ENCODE data around the gene LRRN4.
A peak's percentile ranks its signal among the peaks of the same experiment; 100 is the strongest.
"Not testable (repeated sequence)": the region's sequence is repeated elsewhere in the genome, so short reads cannot be mapped to it uniquely, and the experiment has no call there.

LRRN4 gene

DNA sequence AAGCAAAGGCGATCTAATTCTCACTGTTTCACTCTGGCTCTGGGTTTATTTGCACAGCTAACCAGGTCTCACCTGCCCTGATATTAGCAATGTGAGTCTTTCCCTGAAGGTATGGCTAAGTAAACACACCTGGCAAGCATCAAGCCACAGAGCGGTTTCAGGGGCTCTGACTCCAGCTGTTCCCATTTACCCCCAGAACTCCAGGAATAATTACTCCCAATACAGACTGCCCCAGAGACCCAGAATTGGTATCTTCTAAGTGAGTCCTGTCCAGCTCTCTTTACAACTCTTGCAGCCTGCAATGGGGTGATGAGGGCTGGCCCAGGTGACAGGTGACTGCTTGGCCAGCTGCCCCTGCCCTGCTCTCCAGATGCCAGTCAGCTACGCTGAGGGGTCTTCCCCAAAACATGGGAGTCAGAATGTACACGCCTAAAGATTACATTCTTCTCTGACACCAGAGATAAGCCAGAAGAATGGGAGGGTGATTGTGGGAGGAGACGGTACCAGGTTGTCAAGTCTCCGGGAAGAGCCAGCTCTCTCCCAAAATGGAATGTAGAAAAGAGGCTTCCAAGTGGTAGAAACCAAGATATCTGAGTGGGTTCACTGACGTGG lies 4.9 kb upstream of the LRRN4 start:
- DNase-seq (ENCODE audit: low spot score): no peak

GRCh38 chr20:6057691-6058090 lies 3.8 kb upstream of the LRRN4 start:
- no peak for DNase-seq (ENCODE audit: low spot score)

DNA sequence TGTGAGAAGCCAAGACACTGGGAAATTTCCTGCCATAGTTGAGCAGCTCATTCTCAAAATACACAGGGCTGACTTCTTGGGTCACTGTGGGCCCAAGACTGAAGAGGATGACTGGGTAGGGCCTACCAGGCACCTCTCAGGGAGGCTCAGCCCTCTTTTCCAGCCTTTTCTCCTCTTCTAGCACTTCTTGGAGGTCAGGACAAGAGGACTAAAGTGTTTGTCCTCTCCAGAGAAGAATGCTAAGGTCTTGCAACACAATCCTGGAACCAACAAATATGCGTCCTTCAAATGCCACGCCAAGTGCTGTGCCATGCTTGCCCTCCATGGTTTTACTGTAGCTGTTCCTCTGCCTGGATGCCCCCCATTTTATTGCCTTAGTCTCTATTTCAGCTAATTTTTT lies 3.3 kb upstream of the LRRN4 start:
- DNase-seq (ENCODE audit: low spot score): no peak

GRCh38 chr20:6055981-6056569 lies 2.2 kb upstream of the LRRN4 start:
- DNase-seq (ENCODE audit: low spot score): no peak

DNA sequence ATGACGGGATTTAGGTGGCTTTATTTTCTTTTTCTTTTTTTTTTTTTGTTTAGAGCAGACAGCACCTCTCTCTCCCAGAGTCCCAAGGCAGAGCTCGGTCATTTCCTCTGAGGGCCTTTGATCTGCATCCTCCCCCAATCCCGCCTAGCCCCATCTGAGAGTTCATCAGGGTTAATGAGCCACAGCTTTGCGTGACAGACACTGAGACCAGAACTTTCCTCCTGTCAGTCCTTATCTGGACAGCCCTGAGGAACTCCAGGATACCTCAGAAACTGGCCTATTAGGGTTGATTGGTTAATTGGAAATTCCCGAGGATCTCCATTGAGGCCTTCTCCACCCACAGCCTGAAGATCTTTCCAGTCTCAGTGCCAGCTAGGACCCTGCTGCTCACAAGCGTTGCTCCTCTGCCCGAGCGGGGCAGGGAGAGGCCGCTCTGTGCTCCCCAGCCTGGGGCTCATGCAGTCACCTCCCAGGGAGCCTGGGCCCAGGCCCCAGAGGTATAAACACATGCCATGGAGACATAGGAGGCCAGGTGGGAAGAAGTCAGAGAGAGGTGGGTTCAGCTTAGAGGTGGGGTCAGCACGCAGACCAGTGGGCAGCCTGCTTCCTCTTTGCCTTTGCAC lies 1.4 kb upstream of the LRRN4 start:
- DNase-seq (ENCODE audit: low spot score): no peak

- DNase-seq (ENCODE audit: low spot score): not testable (repeated sequence)
These were observed 810 bp upstream of the LRRN4 start for GRCh38 chr20:6054689-6055051.

GRCh38 chr20:6053064-6053775 lies 640 bp downstream of the LRRN4 start:
- DNase-seq (ENCODE audit: low spot score): no peak

DNA sequence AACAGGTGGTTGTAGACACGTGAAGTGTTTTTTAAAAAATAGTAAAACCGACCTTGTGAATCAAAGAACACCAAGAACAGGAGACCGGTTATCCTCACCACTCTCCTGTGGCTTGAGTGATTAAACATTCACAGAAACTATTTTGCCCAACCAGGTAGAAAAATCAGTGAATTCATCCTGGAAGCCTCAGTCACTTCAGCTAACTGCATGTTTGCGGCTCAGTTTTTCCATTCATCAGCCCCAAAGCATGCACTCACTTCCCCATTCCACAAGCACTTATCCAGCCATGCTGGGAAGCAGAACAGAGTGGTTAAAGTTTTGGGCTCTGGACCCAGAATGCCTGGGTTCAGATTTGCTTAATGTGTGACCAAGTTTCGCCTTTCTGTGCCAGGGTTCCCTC lies 2.4 kb downstream of the LRRN4 start:
- DNase-seq (ENCODE audit: low spot score): no peak

GRCh38 chr20:6048391-6048790 lies 5.5 kb downstream of the LRRN4 start:
- DNase-seq (ENCODE audit: low spot score): no peak

GRCh38 chr20:6046432-6046831 lies 7.4 kb downstream of the LRRN4 start:
- no peak for DNase-seq (ENCODE audit: low spot score)

DNA sequence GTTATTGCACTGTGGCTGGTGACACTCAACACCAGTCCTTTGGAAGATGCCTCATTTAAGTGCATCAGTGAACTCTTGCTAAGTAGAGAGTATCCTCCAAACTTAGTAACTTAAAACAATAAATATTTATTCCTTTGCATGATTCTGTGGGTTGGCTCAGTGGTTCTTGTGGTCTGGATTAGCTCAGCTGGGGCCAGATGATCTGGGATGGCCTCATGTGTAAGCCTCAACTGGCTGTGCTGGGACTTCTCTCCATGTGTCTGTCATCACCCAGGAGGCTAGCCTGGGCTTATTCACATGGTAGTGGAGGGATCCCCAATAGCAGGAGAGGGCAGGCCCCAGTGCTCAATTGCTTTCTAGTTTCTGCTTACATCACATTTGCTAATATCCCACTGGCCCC lies 8.3 kb downstream of the LRRN4 start:
- no peak for DNase-seq (ENCODE audit: low spot score)

DNA sequence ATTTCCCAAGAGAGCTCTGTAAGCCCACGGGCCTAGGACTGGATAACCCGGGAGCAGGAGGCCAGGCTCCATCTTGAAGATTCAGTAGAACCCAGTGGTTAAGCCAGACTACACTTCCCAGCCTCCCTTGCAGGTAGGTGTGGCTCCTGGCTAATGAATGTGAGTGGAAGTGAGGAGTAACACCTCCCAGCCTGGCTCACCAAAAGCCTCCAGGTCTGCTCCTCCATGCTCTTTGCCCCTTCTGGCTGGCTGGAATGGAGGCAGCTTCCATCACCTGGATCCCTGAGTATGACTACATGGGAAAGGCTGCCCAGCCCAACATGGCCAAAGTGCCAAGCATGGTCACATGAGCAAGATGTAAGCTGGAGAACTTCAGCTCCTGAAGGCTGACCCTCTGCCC lies 9.7 kb downstream of the LRRN4 start:
- DNase-seq (ENCODE audit: low spot score): no peak

DNA sequence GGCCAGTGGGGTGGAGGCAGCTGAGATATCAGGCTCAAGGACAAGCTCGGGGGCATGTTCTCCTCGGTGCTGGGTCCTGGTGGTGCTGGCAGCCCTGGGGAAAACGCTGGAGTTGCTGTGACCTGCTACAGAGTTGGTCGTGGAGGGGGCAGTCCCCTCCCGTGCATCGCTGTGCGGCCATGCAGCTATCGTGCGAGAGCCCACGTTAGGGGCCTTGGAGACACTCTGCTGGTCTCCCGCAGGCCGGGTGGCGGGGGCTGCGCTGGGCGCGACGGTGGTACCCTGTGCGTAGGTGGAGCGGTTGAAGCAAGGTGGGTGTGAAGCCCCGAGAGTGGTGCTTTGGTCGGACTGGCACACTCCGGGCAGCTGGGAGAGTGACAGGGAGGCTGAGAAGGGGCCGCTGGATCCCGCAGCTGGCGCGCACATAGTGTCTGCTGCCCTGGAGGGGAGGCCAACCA lies 12.0 kb downstream of the LRRN4 start:
- DNase-seq (ENCODE audit: low spot score): no peak

- DNase-seq (ENCODE audit: low spot score): no peak
These were observed 12.7 kb downstream of the LRRN4 start for GRCh38 chr20:6040958-6041807.

DNA sequence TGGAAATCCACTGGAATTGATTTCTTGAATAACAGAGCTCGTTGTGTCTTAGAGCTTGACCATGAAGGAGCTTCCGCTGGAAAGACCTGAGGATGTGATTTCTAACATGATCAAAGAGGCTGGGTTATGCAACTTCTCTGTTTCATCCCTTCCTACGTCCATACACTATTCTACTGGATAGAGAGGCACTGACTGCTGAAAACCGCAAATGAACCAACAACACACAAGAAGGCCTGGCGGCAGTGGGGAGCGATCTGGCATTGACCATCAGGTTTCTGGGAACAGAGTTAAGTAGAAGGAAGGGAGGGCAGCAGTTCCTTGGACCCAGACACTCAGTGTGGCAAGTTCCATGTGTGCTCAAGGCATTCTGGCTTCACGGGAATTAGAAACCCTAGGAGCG lies 13.3 kb downstream of the LRRN4 start:
- no peak for DNase-seq (ENCODE audit: low spot score)

GRCh38 chr20:6039766-6040165 lies 14.1 kb downstream of the LRRN4 start:
- DNase-seq (ENCODE audit: low spot score): no peak

DNA sequence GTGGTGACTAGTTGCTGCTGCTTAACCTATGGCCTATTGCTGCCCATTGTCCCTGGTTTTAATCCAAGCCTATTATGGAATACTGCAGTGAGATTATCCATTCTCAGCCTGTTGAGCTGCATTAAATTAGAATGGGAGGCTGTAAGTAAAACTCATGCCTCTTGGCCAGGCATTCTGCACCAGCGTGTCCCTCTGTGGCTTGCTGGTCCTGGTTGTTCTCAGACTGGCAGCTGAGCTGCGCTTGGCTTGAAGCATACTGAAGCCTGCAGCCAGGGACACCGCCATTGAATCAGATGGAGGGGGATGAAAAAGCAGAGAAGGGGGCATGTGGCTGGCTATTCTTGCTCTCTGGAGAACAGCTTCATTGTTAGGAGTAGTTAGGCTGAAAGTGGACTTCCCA lies 15.6 kb downstream of the LRRN4 start:
- DNase-seq (ENCODE audit: low spot score): peak; percentile 42

- DNase-seq (ENCODE audit: low spot score): no peak
These were observed 16.8 kb downstream of the LRRN4 start for GRCh38 chr20:6037082-6037481.

DNA sequence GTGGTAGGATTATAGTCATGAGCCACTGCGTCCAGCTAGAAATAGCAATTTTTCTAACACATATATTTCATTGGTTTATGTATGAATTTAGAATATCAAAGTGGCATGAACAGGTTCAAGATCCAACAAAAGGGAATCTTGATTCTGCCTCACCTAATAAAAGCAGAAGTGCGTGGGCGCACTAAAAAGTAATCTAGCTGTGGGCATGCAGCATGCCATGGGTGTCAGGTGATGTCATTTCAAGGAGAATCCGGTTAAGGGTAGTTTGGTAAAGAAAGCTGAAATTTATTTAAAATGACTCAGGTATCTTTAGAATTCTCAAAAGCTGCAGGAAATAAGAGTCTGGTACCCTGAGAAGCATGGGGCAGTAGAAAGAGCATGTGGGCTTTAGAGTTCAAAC lies 17.6 kb downstream of the LRRN4 start:
- no peak for DNase-seq (ENCODE audit: low spot score)

GRCh38 chr20:6034134-6034969 lies 19.5 kb downstream of the LRRN4 start:
- no peak for DNase-seq (ENCODE audit: low spot score)

DNA sequence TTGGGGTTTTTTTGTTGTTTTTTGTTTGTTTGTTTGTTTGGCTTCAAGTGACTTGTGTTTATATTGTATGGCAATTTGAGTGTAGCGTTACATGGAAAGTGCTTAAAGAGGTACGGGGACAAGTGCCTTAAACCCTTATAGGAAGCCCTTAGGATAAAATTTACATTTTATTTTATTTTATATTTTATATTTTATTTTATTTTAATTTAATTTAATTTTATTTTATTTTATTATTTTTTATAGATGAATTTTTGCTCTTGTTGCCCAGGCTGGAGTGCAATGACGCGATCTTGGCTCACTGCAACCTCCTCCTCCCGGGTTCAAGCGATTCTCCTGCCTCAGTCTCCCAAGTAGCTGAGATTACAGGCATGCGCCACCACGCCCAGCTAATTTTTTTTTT lies 21.0 kb downstream of the LRRN4 start:
- DNase-seq (ENCODE audit: low spot score): not testable (repeated sequence)
